HG03354 (cell line): ENCODE measurements around the gene HPCAL1.

Experiments
- ATAC-seq: cut with Tn5 transposase; IDR thresholded peaks from one replicate; pipeline ENCODE4 v1.9.1; 2021; ENCODE audit warnings: mild to moderate bottlenecking; ENCODE audit not compliant: unreplicated experiment, poor library complexity, severe bottlenecking

Gene HPCAL1

DNA sequence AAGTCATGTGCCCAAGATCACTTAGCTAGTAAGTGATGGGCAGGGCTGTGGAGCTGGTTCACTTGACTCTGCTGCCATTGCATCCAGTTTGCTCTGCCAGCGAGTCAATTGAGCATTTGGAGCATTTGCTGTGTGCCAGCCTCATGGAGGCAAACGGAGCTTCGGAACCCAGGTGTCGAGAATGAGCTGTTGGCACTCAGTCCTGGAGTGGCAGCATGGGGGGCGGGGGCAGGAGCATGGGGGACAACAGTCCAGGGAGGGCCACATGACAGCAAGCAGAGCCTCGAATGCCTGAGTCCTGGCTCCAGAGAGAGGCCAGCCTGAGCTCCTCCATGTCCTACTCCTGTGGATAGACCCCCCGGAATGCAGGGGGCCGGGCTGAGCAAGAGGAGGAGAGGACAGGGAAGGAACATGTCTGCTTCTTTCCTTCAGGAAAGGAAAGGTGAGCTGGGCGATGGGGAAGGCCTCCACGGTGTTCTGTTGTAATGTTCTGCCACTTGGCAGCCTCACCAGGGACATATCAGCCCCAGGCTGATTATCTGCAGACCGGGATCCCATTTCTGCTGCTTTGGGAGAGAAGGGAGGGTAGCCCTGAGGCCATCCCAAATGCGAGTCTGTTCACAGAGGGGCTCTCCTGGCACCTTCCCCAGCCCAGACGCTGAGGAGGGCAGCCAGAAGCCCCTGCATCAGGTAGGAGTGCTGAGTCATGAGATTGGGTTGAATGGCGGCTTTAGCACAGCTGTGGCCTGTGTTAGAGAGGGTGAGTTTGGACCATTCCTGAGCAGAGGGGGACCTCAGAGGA, 59.6 kb downstream of the HPCAL1 start:
- no peak for ATAC-seq

GRCh38 chr2:10362898-10363454, 60.3 kb downstream of the HPCAL1 start:
- ATAC-seq: no peak

GRCh38 chr2:10363861-10364610, 61.3 kb downstream of the HPCAL1 start:
- no peak for ATAC-seq

DNA sequence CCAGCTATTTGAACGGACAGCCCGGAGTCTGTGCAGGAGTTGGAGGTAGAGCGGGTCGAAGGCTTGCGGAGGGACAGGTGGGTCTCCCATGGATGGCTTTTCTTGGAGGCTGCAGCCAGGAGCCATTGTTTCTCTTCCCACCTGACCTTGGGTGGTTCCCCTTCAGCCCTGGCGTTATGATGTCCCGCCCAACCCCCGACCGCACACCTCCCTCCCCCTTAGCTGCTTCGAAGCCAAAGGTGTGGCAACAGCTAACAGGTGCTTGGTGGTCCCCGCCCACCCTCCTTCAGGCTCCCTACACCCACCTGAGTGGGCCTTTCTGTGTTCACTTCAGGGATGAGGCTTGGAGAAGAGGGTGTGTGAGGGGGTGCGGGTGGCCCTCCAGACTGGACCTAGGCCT, 62.7 kb downstream of the HPCAL1 start:
- no peak for ATAC-seq

DNA sequence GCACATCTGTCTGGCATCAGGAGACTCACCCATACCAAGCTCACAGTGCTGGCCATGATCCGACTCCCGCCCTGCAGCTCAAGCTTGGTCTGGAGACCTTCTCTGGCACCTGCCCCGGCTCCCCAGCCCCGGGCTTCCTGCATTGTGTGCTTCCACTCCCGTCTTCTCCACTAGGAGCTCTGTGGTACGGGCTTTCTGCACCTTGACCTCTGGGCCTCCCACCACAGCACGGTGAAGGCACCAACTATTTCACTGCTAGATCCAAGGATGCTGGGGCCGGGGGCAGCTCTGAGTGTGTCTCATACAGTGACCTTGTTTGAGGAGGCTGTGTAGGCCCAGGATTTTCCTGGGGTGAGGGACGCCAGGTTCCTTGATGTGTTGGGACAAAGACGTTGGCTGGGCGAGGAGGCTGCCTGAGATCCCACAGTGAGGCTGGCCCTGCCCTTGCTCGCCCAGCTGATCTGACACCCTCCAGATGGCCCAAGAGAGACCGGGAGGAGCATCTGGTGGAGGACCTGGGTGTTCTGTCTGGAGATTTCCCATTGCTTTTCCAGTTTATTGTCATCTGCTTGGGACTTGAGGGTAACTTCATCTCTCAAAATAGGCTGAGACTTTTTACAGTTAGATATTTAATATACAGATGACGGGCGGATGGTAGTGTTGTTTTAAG, 64.0 kb downstream of the HPCAL1 start:
- ATAC-seq: no peak

DNA sequence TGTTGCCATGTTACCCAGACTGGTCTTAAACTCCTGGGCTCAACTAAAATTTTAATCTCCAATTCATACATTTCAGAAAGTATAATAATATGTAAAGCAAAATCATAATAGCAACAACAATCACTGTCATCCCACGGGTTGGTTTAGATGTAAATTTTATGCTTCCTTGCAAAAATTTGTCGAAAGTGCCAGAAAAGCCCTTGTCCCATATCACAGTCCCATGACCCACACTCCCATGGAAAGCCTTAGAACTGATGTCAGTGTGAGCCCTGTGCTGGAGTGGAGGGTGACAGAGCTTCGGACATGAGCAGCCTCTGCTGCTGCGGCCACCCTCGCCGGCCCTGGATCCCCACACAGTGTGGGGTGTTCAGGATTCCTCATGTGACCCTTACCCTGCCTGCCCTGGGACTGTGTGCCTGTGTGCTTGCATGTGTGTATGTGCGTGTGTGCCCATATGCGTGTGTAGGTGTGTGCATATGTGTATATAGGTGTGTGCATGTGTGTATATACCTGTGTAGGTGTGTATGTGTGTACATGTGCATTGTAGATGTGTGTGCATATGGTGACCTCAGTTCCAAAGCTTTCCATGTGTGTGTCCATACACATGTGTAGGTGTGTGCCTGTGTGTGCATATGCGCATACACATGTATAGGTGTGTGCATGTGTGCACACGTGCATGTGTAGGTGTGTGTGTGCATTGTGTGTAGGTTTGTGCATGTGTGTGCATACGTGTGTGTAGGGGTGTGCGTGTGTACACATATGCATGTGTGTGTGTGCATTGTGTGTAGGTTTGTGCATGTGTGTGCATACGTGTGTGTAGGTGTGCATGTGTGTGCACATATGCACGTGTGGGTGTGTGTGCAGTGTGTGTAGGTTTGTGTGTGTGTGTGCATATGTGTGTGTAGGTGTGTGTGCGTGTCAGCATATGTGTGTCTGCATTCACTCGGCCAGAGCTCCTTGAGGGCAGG, 65.1 kb downstream of the HPCAL1 start:
- no peak for ATAC-seq

GRCh38 chr2:10368491-10369231, 66.0 kb downstream of the HPCAL1 start:
- no peak for ATAC-seq

DNA sequence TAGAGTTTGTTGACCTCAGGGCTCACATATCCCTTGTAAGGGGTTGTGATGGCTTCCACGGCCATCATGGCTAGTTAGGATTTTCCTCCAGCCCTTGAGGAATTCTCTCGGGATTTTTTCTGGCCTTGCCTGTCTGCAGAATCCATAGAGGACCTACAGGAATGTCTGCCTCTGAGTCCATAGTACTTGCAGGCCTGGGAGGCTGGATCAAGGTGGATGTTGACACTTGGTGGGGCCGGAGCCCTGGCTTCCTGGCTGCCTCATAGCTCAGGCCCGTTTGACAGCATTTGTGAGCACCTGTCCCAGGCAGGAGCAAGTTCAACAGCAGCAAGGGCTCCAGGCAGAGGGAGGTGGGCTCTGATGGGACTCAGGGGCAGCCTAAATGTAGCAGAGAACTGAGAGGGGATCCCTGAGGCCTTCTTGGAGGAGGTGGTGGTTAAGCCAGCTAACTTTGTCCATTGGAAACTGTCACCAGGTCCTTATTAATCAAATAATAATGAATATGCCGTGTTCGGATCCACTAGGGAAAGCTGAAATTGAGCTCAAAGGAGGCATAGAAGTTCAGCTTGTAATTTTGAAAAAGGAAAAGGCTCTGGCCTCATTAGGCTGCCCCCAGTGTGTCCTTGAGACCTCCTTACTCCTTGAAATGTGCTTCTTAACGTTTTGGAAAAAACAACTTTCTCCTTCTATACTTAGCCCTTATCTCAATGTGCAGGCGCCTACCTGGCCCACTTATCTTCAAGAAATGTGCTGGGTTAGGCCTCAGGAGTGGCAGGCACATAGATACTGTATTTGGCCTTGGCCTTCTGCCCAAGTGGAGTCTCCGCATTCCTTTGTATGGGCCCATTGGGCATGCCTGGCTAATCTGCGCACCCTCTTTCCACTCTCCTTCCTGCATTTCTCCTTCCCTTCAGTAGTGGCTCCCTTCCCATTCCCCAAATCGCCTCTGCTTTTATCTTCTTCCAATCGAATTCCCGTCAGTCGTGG, 66.9 kb downstream of the HPCAL1 start:
- ATAC-seq: no peak

GRCh38 chr2:10370390-10370789, 67.7 kb downstream of the HPCAL1 start:
- no peak for ATAC-seq

GRCh38 chr2:10370895-10371294, 68.2 kb downstream of the HPCAL1 start:
- no peak for ATAC-seq

- ATAC-seq: no peak
Observed at GRCh38 chr2:10371441-10372196, 68.9 kb downstream of the HPCAL1 start.

DNA sequence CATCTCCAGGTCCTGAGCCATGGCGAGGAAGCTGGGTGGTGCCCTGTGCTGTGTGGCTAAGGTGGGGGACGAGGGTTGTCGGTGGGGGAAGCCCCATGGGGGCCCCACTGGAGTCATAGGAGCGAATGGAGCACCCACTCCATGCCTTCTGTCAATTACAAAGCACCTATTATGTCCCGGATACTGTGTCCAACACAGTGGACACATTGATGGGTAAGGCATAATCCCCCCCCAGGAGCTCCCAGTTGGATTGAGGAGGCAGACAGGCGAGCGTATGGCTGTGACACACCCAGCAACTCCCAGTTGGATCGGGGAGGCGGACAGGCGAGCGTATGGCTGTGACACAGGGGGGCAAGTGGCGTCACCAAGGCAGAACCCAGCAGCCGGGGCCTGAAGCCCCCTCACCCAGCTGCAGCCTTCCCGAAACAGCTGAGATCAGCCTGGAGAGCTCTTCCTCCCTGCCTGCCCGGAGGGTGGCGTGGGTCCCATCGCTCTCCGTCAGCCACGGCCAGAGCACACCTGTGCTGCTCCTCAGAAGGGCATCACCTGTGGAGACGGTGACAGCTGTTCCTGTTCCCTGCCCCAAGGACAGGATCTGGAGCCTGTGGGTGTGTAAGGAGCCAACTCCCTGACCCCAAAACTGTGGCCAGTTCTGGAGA, 69.6 kb downstream of the HPCAL1 start:
- ATAC-seq: no peak

- no peak for ATAC-seq
Observed at GRCh38 chr2:10372862-10373240, 70.1 kb downstream of the HPCAL1 start.

GRCh38 chr2:10373931-10374330, 71.2 kb downstream of the HPCAL1 start:
- ATAC-seq: no peak

- no peak for ATAC-seq
Observed at GRCh38 chr2:10374362-10374943, 71.7 kb downstream of the HPCAL1 start.
